ENCODE results near the gene RIMBP2. TPM values are rescaled to one million over a fixed set of nuclear protein-coding genes. Genes with fewer than 3 reads are reported as not detected.

RIMBP2 gene
- total RNA-seq, 4 donors from 2014 or later, result 0.83 to 1.8 (median 1.4) TPM

GRCh38 chr12:130369816-130370215 is 346.3 kb downstream of the RIMBP2 start:
- Histone ChIP-seq H3K36me3 (no peaks in the 10 kb centered on the region), H3K9me3 (no peaks in the 10 kb centered on the region), H3K27ac (replicated peaks in 1 of 4) (no peak overlapping the region), H3K4me3 (no peak overlapping the region), H3K4me1 (no peaks in the 10 kb centered on the region), H3K27me3 (peaks cover 0 to 31% (median 0%) of the 10 kb centered on the region in 4 donors)
- WGBS, result 64% methylated on average over 4 of the region's 4 CpGs
- intact Hi-C loops (cut with DNase I), result no loop called here
- no peak for DNase-seq (ENCODE audit: extremely low spot score)
- TF ChIP-seq CTCF (IDR thresholded peaks at IDR 0.05) (no peak), EP300 (IDR thresholded peaks at IDR 0.05) (no peak), POLR2A (IDR thresholded peaks at IDR 0.05; ENCODE audit: low read depth) (no peak), POLR2AphosphoS5 (IDR thresholded peaks at IDR 0.05) (no peak)

GRCh38 chr12:130367523-130367922 is 348.6 kb downstream of the RIMBP2 start:
- DNase-seq (ENCODE audit: extremely low spot score), result no peak
- H3K4me3 ChIP-seq, result no peak overlapping the region
- H3K4me1 ChIP-seq, result no peaks in the 10 kb centered on the region
- 92% methylated on average over 13 of the region's 13 CpGs for WGBS
- no peak for TF ChIP-seq POLR2AphosphoS5 (IDR thresholded peaks at IDR 0.05)
- TF ChIP-seq POLR2A (IDR thresholded peaks at IDR 0.05; ENCODE audit: low read depth), result no peak
- no peak for TF ChIP-seq CTCF (IDR thresholded peaks at IDR 0.05)
- no peak for TF ChIP-seq EP300 (IDR thresholded peaks at IDR 0.05)
- H3K9me3 ChIP-seq, result no peaks in the 10 kb centered on the region
- no peak overlapping the region for H3K27ac ChIP-seq (replicated peaks in 1 of 4)
- peaks cover 0 to 14% (median 0%) of the 10 kb centered on the region in 4 donors for H3K27me3 ChIP-seq
- no peaks in the 10 kb centered on the region for H3K36me3 ChIP-seq
- intact Hi-C loops (cut with DNase I), result no loop called here

GRCh38 chr12:130367003-130367402 is 349.1 kb downstream of the RIMBP2 start:
- H3K27me3 ChIP-seq, result peaks cover 0 to 14% (median 0%) of the 10 kb centered on the region in 4 donors
- no peaks in the 10 kb centered on the region for H3K9me3 ChIP-seq
- no peak overlapping the region for H3K4me3 ChIP-seq
- DNase-seq (ENCODE audit: extremely low spot score), result no peak
- no peaks in the 10 kb centered on the region for H3K36me3 ChIP-seq
- intact Hi-C loops (cut with DNase I), result no loop called here
- H3K4me1 ChIP-seq, result no peaks in the 10 kb centered on the region
- 78% methylated on average over 2 of the region's 2 CpGs for WGBS
- no peak overlapping the region for H3K27ac ChIP-seq (replicated peaks in 1 of 4)
- TF ChIP-seq POLR2A (IDR thresholded peaks at IDR 0.05; ENCODE audit: low read depth), result no peak
- TF ChIP-seq POLR2AphosphoS5 (IDR thresholded peaks at IDR 0.05), result no peak
- TF ChIP-seq EP300 (IDR thresholded peaks at IDR 0.05), result no peak
- TF ChIP-seq CTCF (IDR thresholded peaks at IDR 0.05), result no peak

GRCh38 chr12:130366159-130366558 is 349.9 kb downstream of the RIMBP2 start:
- H3K9me3 ChIP-seq, result no peaks in the 10 kb centered on the region
- no peak overlapping the region for H3K4me3 ChIP-seq
- H3K4me1 ChIP-seq, result no peaks in the 10 kb centered on the region
- H3K36me3 ChIP-seq, result no peaks in the 10 kb centered on the region
- H3K27me3 ChIP-seq, result peaks cover 0 to 14% (median 0%) of the 10 kb centered on the region in 4 donors
- TF ChIP-seq POLR2AphosphoS5 (IDR thresholded peaks at IDR 0.05) (no peak), POLR2A (IDR thresholded peaks at IDR 0.05; ENCODE audit: low read depth) (no peak), CTCF (IDR thresholded peaks at IDR 0.05) (no peak)
- intact Hi-C loops (cut with DNase I), result no loop called here
- 53% methylated on average over 7 of the region's 7 CpGs for WGBS
- H3K27ac ChIP-seq (replicated peaks in 1 of 4), result no peak overlapping the region
- no peak for DNase-seq (ENCODE audit: extremely low spot score)

GRCh38 chr12:130364578-130364977 is 351.5 kb downstream of the RIMBP2 start:
- Histone ChIP-seq H3K9me3 (no peaks in the 10 kb centered on the region), H3K27me3 (peaks cover 0 to 19% (median 0%) of the 10 kb centered on the region in 4 donors), H3K4me1 (no peaks in the 10 kb centered on the region), H3K27ac (replicated peaks in 1 of 4) (no peak overlapping the region), H3K4me3 (no peak overlapping the region), H3K36me3 (no peaks in the 10 kb centered on the region)
- no peak for TF ChIP-seq CTCF (IDR thresholded peaks at IDR 0.05)
- no peak for TF ChIP-seq EP300 (IDR thresholded peaks at IDR 0.05)
- no peak for TF ChIP-seq POLR2A (IDR thresholded peaks at IDR 0.05; ENCODE audit: low read depth)
- TF ChIP-seq POLR2AphosphoS5 (IDR thresholded peaks at IDR 0.05), result no peak
- no peak for DNase-seq (ENCODE audit: extremely low spot score)
- intact Hi-C loops (cut with DNase I), result no loop called here
- 70% methylated on average over 2 of the region's 2 CpGs for WGBS
